ENCODE data around the gene DLG2. TPM values are rescaled to one million over a fixed set of nuclear protein-coding genes. Genes with fewer than 3 reads are reported as not detected.
A peak's percentile ranks its signal among the peaks of the same experiment; 100 is the strongest.

Gene DLG2
- total RNA-seq, 4 donors from 2014 or later, result 7.3 to 14.1 (median 11.1) TPM

DNA sequence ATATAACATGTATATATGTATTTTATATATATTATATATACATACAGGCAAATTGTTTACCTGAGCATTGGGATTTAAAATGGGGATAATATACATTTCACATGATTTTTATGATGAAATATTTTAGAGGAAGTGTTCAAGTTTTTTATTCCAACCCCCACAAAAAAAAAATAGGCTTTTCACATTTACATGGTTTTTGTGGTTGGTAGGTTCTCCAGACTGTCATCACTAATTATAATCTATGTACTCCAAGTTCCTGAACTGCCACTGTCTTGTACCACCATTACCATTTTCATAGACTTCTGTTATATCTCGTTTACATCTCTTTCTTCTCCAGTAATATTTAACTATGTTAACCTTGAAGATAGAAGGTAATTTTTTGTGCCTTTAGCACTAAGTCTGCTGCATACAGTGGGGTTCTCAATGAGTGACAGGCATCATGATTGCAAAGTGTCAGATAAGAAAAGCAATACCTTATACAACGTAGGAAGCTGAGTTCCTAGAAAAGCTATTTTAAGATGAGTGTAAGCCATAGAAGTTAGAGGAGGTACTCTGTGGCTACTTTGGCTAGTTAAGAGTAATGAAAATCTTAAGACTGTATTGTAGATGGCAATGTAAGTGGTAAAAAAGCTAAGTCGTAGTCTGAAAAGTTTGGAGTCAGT is 25.8 kb upstream of the DLG2 start:
- Histone ChIP-seq H3K4me3 (no peak overlapping the region), H3K27me3 (no peaks in the 10 kb centered on the region), H3K4me1 (peaks cover 16 to 28% (median 17%) of the 10 kb centered on the region in 4 donors), H3K9me3 (no peaks in the 10 kb centered on the region), H3K27ac (replicated peaks in 1 of 4) (no peak overlapping the region), H3K36me3 (peaks cover 6 to 56% (median 33%) of the 10 kb centered on the region in 4 donors)
- TF ChIP-seq EP300 (IDR thresholded peaks at IDR 0.05) (no peak), POLR2AphosphoS5 (IDR thresholded peaks at IDR 0.05) (no peak), POLR2A (IDR thresholded peaks at IDR 0.05; ENCODE audit: low read depth) (no peak)
- TF ChIP-seq, protein P1, sequence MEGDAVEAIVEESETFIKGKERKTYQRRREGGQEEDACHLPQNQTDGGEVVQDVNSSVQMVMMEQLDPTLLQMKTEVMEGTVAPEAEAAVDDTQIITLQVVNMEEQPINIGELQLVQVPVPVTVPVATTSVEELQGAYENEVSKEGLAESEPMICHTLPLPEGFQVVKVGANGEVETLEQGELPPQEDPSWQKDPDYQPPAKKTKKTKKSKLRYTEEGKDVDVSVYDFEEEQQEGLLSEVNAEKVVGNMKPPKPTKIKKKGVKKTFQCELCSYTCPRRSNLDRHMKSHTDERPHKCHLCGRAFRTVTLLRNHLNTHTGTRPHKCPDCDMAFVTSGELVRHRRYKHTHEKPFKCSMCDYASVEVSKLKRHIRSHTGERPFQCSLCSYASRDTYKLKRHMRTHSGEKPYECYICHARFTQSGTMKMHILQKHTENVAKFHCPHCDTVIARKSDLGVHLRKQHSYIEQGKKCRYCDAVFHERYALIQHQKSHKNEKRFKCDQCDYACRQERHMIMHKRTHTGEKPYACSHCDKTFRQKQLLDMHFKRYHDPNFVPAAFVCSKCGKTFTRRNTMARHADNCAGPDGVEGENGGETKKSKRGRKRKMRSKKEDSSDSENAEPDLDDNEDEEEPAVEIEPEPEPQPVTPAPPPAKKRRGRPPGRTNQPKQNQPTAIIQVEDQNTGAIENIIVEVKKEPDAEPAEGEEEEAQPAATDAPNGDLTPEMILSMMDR (IDR thresholded peaks at IDR 0.05), result no peak
- DNase-seq (ENCODE audit: extremely low spot score), result no peak
- 63% methylated on average over 3 of the region's 3 CpGs for WGBS
- intact Hi-C loops (cut with DNase I), result no loop called here

GRCh38 chr11:85651118-85651517 is 24.0 kb upstream of the DLG2 start:
- Histone ChIP-seq H3K4me1 (peaks cover 20 to 28% (median 21%) of the 10 kb centered on the region in 4 donors), H3K27ac (replicated peaks in 1 of 4) (no peak overlapping the region), H3K27me3 (no peaks in the 10 kb centered on the region), H3K36me3 (peaks cover 6 to 39% (median 19%) of the 10 kb centered on the region in 4 donors), H3K4me3 (no peak overlapping the region), H3K9me3 (no peaks in the 10 kb centered on the region)
- TF ChIP-seq POLR2AphosphoS5 (IDR thresholded peaks at IDR 0.05) (no peak), EP300 (IDR thresholded peaks at IDR 0.05) (no peak), POLR2A (IDR thresholded peaks at IDR 0.05; ENCODE audit: low read depth) (no peak)
- TF ChIP-seq, protein P1 (IDR thresholded peaks at IDR 0.05), result no peak
- intact Hi-C loops (cut with DNase I), result no loop called here
- DNase-seq (ENCODE audit: extremely low spot score), result no peak
- 93% methylated on average over 1 of the region's 1 CpG for WGBS

DNA sequence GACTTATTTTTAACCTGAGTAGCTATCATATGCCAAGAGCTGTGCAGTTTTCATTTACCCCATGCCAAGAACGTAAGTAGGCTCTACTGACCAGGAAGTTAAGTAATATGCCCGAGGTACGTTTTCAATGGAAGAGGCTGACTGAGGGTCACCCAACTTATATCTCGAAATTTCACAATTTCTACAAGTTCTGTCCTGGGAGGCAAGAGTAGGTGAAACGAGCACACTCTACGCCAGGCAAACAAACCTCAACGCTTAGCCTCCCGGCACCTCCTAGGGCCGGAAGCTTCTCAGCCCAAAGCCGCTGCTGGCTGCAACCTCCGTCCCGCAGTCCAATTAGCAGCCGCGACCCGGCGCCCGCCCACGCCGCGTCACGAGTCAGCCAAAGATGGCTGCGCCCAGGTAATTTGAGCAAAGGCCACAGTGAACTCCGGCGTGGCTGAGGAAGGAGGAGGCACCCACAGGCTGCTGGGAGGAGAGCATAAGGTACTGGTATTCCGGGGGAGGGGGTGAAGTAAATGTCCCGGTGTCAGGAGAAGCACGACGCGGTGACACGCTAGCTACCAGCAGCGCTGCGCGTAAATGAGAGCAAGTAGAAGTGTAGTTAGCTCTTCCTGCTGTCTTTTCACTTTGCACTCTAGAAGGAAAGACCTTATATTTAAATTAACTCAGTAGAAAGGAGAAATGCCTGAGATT is 20.6 kb upstream of the DLG2 start, which contains the start of gene TMEM126A:
TMEM126A (plus strand) TSS at position 364 of the 696 bp plus-strand sequence. CDS start 2,289 bp downstream, outside the sequence.
- no peaks in the 10 kb centered on the region for H3K9me3 ChIP-seq
- H3K27ac ChIP-seq (replicated peaks in 1 of 4), result peak within 1 kb of the TSS; percentile 82 to 86 (median 84)
- peak within 1 kb of the TSS; percentile 59 to 82 (median 73) for H3K4me3 ChIP-seq
- WGBS, result 1% methylated on average over 18 of the region's 33 CpGs
- TF ChIP-seq EP300 (IDR thresholded peaks at IDR 0.05) (no peak), POLR2A (IDR thresholded peaks at IDR 0.05; ENCODE audit: low read depth) (peak; percentile 52), POLR2AphosphoS5 (IDR thresholded peaks at IDR 0.05) (peak; percentile 90 to 91)
- H3K4me1 ChIP-seq, result peaks cover 20 to 25% (median 21%) of the 10 kb centered on the region in 4 donors
- H3K27me3 ChIP-seq, result no peaks in the 10 kb centered on the region
- peaks cover 0 to 14% (median 3%) of the 10 kb centered on the region in 4 donors for H3K36me3 ChIP-seq
- peak; percentile 97 for DNase-seq (ENCODE audit: extremely low spot score)
- intact Hi-C loops (cut with DNase I), result loop anchor here (2.0 kb wide), 1 partner anchor 19 kb away; the partner anchor contains the start of gene TMEM126B

- no peaks in the 10 kb centered on the region for H3K27me3 ChIP-seq
- no peaks in the 10 kb centered on the region for H3K9me3 ChIP-seq
- peaks cover 20 to 25% (median 21%) of the 10 kb centered on the region in 4 donors for H3K4me1 ChIP-seq
- H3K4me3 ChIP-seq, result peak overlapping the region; percentile 59 to 82 (median 73)
- intact Hi-C loops (cut with DNase I), result no loop called here
- DNase-seq (ENCODE audit: extremely low spot score), result no peak
- TF ChIP-seq, protein P1 (IDR thresholded peaks at IDR 0.05), result no peak
- no peak for TF ChIP-seq POLR2A (IDR thresholded peaks at IDR 0.05; ENCODE audit: low read depth)
- no peak for TF ChIP-seq POLR2AphosphoS5 (IDR thresholded peaks at IDR 0.05)
- TF ChIP-seq EP300 (IDR thresholded peaks at IDR 0.05), result no peak
- peak overlapping the region; percentile 82 to 86 (median 84) for H3K27ac ChIP-seq (replicated peaks in 1 of 4)
- peaks cover 0 to 12% (median 3%) of the 10 kb centered on the region in 4 donors for H3K36me3 ChIP-seq
- WGBS, result 39% methylated on average over 2 of the region's 2 CpGs
These were observed 19.9 kb upstream of the DLG2 start for GRCh38 chr11:85647078-85647477.

GRCh38 chr11:85643191-85643614 is 16.1 kb upstream of the DLG2 start:
- intact Hi-C loops (cut with DNase I), result no loop called here
- WGBS, result 52% methylated on average over 2 of the region's 2 CpGs
- DNase-seq (ENCODE audit: extremely low spot score), result no peak

More at GRCh38 chr11:85643191-85643614, 16.1 kb upstream of the DLG2 start:
- Histone ChIP-seq H3K9me3 (no peaks in the 10 kb centered on the region), H3K4me1 (peaks cover 7 to 9% (median 8%) of the 10 kb centered on the region in 4 donors), H3K27me3 (no peaks in the 10 kb centered on the region), H3K4me3 (no peak overlapping the region), H3K27ac (replicated peaks in 1 of 4) (no peak overlapping the region), H3K36me3 (peaks cover 0 to 6% (median 2%) of the 10 kb centered on the region in 4 donors)
- TF ChIP-seq POLR2A (IDR thresholded peaks at IDR 0.05; ENCODE audit: low read depth) (no peak), EP300 (IDR thresholded peaks at IDR 0.05) (no peak), POLR2AphosphoS5 (IDR thresholded peaks at IDR 0.05) (no peak)
- TF ChIP-seq, protein P1 (IDR thresholded peaks at IDR 0.05), result no peak
